PC-3 (cell line): ENCODE measurements around the gene THAP4. TPM values are rescaled to one million over a fixed set of nuclear protein-coding genes. Genes with fewer than 3 reads are reported as not detected.

Experiments
- ATAC-seq: fragments of 200-7000 bp; cut with Tn5 transposase; 2 replicates; pipeline ENCODE4 v1.9.1; 2020; ENCODE audit warnings: mild to moderate bottlenecking, moderate library complexity
- BruUV-seq: library from RNA; stranded (reverse); fragments of 400-500 nt; replicated peaks from 2 replicates; lab custom pipeline; 2021; lab: Mats Ljungman, UMichigan
- CTCF ChIA-PET: fragments of 300-600 bp; sonication (Branson Sonifier 250); formaldehyde crosslinking; loops from one replicate; lab custom pipeline; 2022; ENCODE audit warnings: antibody characterized with exemption; lab: Charles Lee
- POLR2A ChIA-PET: fragments of 300-600 bp; sonication (Branson Sonifier 250); formaldehyde crosslinking; loops from one replicate; lab custom pipeline; 2022; ENCODE audit warnings: antibody characterized with exemption; ENCODE audit not compliant: unreplicated experiment; lab: Charles Lee
- DNase-seq: peaks from one replicate; pipeline ENCODE4 v3.0.0-alpha.2; 2015
- H2AFZ ChIP-seq: fragments of 300-600 bp; sonication (generic); 2 replicates; pipeline ENCODE4 v1.6.0; 2016; ENCODE audit warnings: antibody characterized with exemption, low read length
- H3F3A ChIP-seq: fragments of 300-600 bp; sonication (generic); one replicate; pipeline ENCODE4 v1.6.0; 2017; ENCODE audit warnings: antibody characterized with exemption, low read length, control low read depth, mild to moderate bottlenecking; ENCODE audit not compliant: unreplicated experiment
- H3K27ac ChIP-seq: fragments of 300-600 bp; sonication (generic); 2 replicates; pipeline ENCODE4 v1.5.1; 2016; ENCODE audit warnings: mild to moderate bottlenecking, low read length
- H3K27me3 ChIP-seq: fragments of 300-600 bp; sonication (generic); 2 replicates; pipeline ENCODE4 v1.6.1; 2016; ENCODE audit warnings: low read length, mixed read lengths
- H3K36me3 ChIP-seq: fragments of 300-600 bp; sonication (generic); 2 replicates; pipeline ENCODE4 v1.6.1; 2016; ENCODE audit warnings: low read depth, mixed run types, low read length, mixed read lengths
- H3K4me1 ChIP-seq: fragments of 300-600 bp; sonication (generic); 2 replicates; pipeline ENCODE4 v1.5.1; 2016; ENCODE audit warnings: low read length; ENCODE audit not compliant: insufficient read depth
- H3K4me2 ChIP-seq: fragments of 300-600 bp; sonication (generic); 2 replicates; pipeline ENCODE4 v1.6.0; 2016; ENCODE audit warnings: low read length
- H3K4me3 ChIP-seq: fragments of 300-600 bp; sonication (generic); 2 replicates; pipeline ENCODE4 v1.5.1; 2016; ENCODE audit warnings: mild to moderate bottlenecking, low read length, mixed read lengths
- H3K79me2 ChIP-seq: fragments of 300-600 bp; sonication (generic); 2 replicates; pipeline ENCODE4 v1.6.1; 2017; ENCODE audit warnings: low read length, mixed read lengths
- H3K9ac ChIP-seq: fragments of 300-600 bp; sonication (generic); 2 replicates; pipeline ENCODE4 v1.6.0; 2016; ENCODE audit warnings: mild to moderate bottlenecking, low read length
- H3K9me2 ChIP-seq: fragments of 300-600 bp; sonication (generic); replicated peaks from 2 replicates; pipeline ENCODE4 v1.6.1; 2016; ENCODE audit warnings: mixed run types, low read length, mixed read lengths
- H3K9me3 ChIP-seq: fragments of 300-600 bp; sonication (generic); 2 replicates; pipeline ENCODE4 v1.6.1; 2016; ENCODE audit warnings: low read length, mixed read lengths
- H4K20me1 ChIP-seq: fragments of 300-600 bp; sonication (generic); 2 replicates; pipeline ENCODE4 v1.6.1; 2016; ENCODE audit warnings: low read length, mixed read lengths
- CTCF ChIP-seq: fragments of 300-600 bp; sonication (generic); conservative IDR thresholded peaks from 2 replicates; pipeline ENCODE4 v1.5.1; 2017; ENCODE audit warnings: antibody characterized with exemption, low read depth, mild to moderate bottlenecking, low read length
- EZH2 ChIP-seq: fragments of 300-600 bp; sonication (generic); IDR thresholded peaks from one replicate; pipeline ENCODE4 v1.6.1; 2017; ENCODE audit warnings: antibody characterized with exemption, mild to moderate bottlenecking, low read length; ENCODE audit not compliant: unreplicated experiment
- EZH2phosphoT487 ChIP-seq: fragments of 300-600 bp; sonication (generic); IDR thresholded peaks from 2 replicates; pipeline ENCODE4 v1.6.1; 2018; ENCODE audit warnings: mild to moderate bottlenecking, antibody characterized with exemption, low read length, borderline replicate concordance
- intact Hi-C: fragments of 100-400 bp; cut with micrococcal nuclease; formaldehyde crosslinking; loops from 2 replicates; pipeline ENCODE4 v1.9.0; 2023
- total RNA-seq: library from RNA; depleted of rRNA; stranded (reverse); fragments of >200 nt; gene quantifications from 2 replicates; pipeline ENCODE4 v1.2.3, GENCODE V29; 2014

Gene THAP4
- total RNA-seq, 1 experiment from 2014 or later = 75.1 TPM

- no TSS peak for BruUV-seq
- Histone ChIP-seq H2AFZ (no peak overlapping the region), H3K9me2 (no peaks in the 10 kb centered on the region), H3K4me2 (no peak overlapping the region), H3K27ac (no peak overlapping the region), H3K4me1 (no peaks in the 10 kb centered on the region), H3K27me3 (no peaks in the 10 kb centered on the region), H3K79me2 (peaks cover 30% of the 10 kb centered on the region), H3K4me3 (no peak overlapping the region), H3F3A (no peaks in the 10 kb centered on the region), H3K36me3 (peaks cover 17% of the 10 kb centered on the region), H3K9me3 (no peaks in the 10 kb centered on the region), H4K20me1 (no peaks in the 10 kb centered on the region; the same call in 1 of the 2 replicates), H3K9ac (no peak overlapping the region)
- ChIA-PET POLR2A (no interaction called here), CTCF (no interaction called here)
- TF ChIP-seq EZH2 = no peak
- no peak for TF ChIP-seq EZH2phosphoT487
- TF ChIP-seq CTCF = no peak
- intact Hi-C loops = no loop called here
- DNase-seq (no peak), ATAC-seq (no peak)
These were observed 15.8 kb upstream of the THAP4 start for GRCh38 chr2:241652722-241653121.

- no TSS peak for BruUV-seq
- Histone ChIP-seq H3K4me3 (no peak overlapping the region), H3K79me2 (peaks cover 35% of the 10 kb centered on the region), H3K4me2 (no peak overlapping the region), H2AFZ (no peak overlapping the region), H4K20me1 (no peaks in the 10 kb centered on the region; the same call in 1 of the 2 replicates), H3K27me3 (no peaks in the 10 kb centered on the region), H3K9me3 (no peaks in the 10 kb centered on the region), H3K9me2 (no peaks in the 10 kb centered on the region), H3K4me1 (no peaks in the 10 kb centered on the region), H3F3A (no peaks in the 10 kb centered on the region), H3K36me3 (peaks cover 17% of the 10 kb centered on the region), H3K27ac (no peak overlapping the region), H3K9ac (no peak overlapping the region)
- TF ChIP-seq EZH2phosphoT487 (no peak), CTCF (no peak), EZH2 (no peak)
- no peak for ATAC-seq
- DNase-seq = no peak
- intact Hi-C loops = no loop called here
- ChIA-PET CTCF (no interaction called here), POLR2A (no interaction called here)
These were observed 15.2 kb upstream of the THAP4 start for GRCh38 chr2:241652142-241652541.

- Histone ChIP-seq H3K4me1 (no peaks in the 10 kb centered on the region), H3K9ac (no peak overlapping the region), H4K20me1 (peaks cover 6% of the 10 kb centered on the region; the same call in 1 of the 2 replicates), H3K27ac (no peak overlapping the region), H3F3A (no peaks in the 10 kb centered on the region), H3K4me2 (no peak overlapping the region), H2AFZ (no peak overlapping the region), H3K4me3 (no peak overlapping the region), H3K9me3 (no peaks in the 10 kb centered on the region), H3K79me2 (peaks cover 58% of the 10 kb centered on the region), H3K9me2 (no peaks in the 10 kb centered on the region), H3K36me3 (peaks cover 17% of the 10 kb centered on the region), H3K27me3 (no peaks in the 10 kb centered on the region)
- CTCF ChIA-PET = no interaction called here
- ATAC-seq = no peak
- POLR2A ChIA-PET = no interaction called here
- DNase-seq = no peak
- no peak for TF ChIP-seq EZH2phosphoT487
- TF ChIP-seq CTCF = no peak
- TF ChIP-seq EZH2 = no peak
- intact Hi-C loops = no loop called here
- BruUV-seq = no TSS peak
These were observed 13.0 kb upstream of the THAP4 start for GRCh38 chr2:241649927-241650326.
